ENCODE data around the gene ANKRD35.
"Not testable (repeated sequence)": the region's sequence is repeated elsewhere in the genome, so short reads cannot be mapped to it uniquely, and the experiment has no call there.

The ANKRD35 gene

GRCh38 chr1:145823565-145824498 lies 61.8 kb downstream of the ANKRD35 start, which contains the start of the genes POLR3C and RNF115:
TSS of gene POLR3C (plus strand) at chr1:145824200. CDS start at chr1:145825777, 1,577 bp downstream.
TSS of gene RNF115 (minus strand) at chr1:145824095. CDS start at chr1:145823873, 222 bp downstream.
- Mint-ChIP-seq H3K27ac (peak within 1 kb of the TSS; percentile 92), H3K9me3 (no peaks in the 10 kb centered on the region), H3K36me3 (ENCODE audit: low read depth) (peaks cover 38% of the 10 kb centered on the region), H3K27me3 (ENCODE audit: low read depth) (no peaks in the 10 kb centered on the region), H3K4me3 (peak within 1 kb of the TSS; percentile 99), H3K4me1 (ENCODE audit: low read depth) (peaks cover 28% of the 10 kb centered on the region)
- peak; percentile 81 for DNase-seq (ENCODE audit: low spot score)

DNA sequence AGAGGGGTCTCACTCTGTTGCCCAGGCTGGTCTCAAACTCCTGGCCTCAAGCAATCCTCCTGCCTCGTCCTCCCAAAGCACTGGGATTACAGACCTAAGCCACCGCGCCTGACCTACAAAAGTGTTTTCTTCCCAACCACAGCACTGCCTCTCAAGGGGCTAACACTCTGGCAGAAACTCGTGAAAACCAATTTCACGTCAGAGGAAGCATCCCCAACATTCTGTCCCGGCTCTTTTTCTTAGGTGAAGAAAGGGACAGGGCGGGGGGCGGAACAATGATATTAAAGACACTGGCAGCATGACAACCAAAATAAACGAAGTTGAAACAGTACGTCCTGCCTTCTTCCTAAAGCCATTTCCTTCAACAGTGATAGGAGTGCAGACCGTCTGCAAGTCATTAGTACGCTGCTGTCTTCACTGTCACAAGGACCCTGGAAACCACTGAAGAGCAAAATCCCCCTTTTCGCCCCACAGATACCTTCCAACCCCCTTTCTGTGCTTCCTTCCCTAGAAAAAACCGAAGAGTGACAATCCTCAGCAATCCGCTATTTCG lies 62.8 kb downstream of the ANKRD35 start:
- not testable (repeated sequence) for DNase-seq (ENCODE audit: low spot score); H3K27me3 Mint-ChIP-seq (ENCODE audit: low read depth); H3K27ac Mint-ChIP-seq; H3K9me3 Mint-ChIP-seq
- Mint-ChIP-seq H3K4me3 (peak overlapping the region; percentile 32), H3K4me1 (ENCODE audit: low read depth) (peaks cover 20% of the 10 kb centered on the region), H3K36me3 (ENCODE audit: low read depth) (peaks cover 29% of the 10 kb centered on the region)

- not testable (repeated sequence) for H3K27me3 Mint-ChIP-seq (ENCODE audit: low read depth); H3K4me3 Mint-ChIP-seq; H3K4me1 Mint-ChIP-seq (ENCODE audit: low read depth); H3K27ac Mint-ChIP-seq; H3K36me3 Mint-ChIP-seq (ENCODE audit: low read depth); H3K9me3 Mint-ChIP-seq
- peak; percentile 17 for DNase-seq (ENCODE audit: low spot score)
Measured at GRCh38 chr1:145818095-145818494, 67.6 kb downstream of the ANKRD35 start.

All from T-helper 2 cell treated with Interferon-gamma antibody and Interleukin-4, amounts not matched to agents 5 μg/mL and 100 μg/mL, for 36 hours (primary cell).